OCI-M2 (cell line): ENCODE measurements around the gene ELAVL4.

Experiments
- DNase-seq: peaks from one replicate; lab custom pipeline; 2025; ENCODE audit not compliant: unreplicated experiment; lab: John Stamatoyannopoulos, UW

The ELAVL4 gene

GRCh38 chr1:50177994-50178393, 69.3 kb downstream of the ELAVL4 start:
- no peak for DNase-seq

- no peak for DNase-seq
Measured at GRCh38 chr1:50179639-50180038, 70.9 kb downstream of the ELAVL4 start.

GRCh38 chr1:50180367-50180766, 71.6 kb downstream of the ELAVL4 start:
- no peak for DNase-seq

- DNase-seq, result no peak
Measured at GRCh38 chr1:50181027-50181663, 72.4 kb downstream of the ELAVL4 start.

GRCh38 chr1:50183378-50184133, 74.8 kb downstream of the ELAVL4 start:
- no peak for DNase-seq

GRCh38 chr1:50189369-50189768, 80.6 kb downstream of the ELAVL4 start:
- DNase-seq, result no peak

- no peak for DNase-seq
Measured at GRCh38 chr1:50193002-50193401, 84.3 kb downstream of the ELAVL4 start.

GRCh38 chr1:50195205-50195604, 86.5 kb downstream of the ELAVL4 start:
- no peak for DNase-seq

- no peak for DNase-seq
Measured at GRCh38 chr1:50196081-50196480, 87.4 kb downstream of the ELAVL4 start.

- DNase-seq, result no peak
Measured at GRCh38 chr1:50197216-50197615, 88.5 kb downstream of the ELAVL4 start.

GRCh38 chr1:50208315-50208714, 99.6 kb downstream of the ELAVL4 start:
- no peak for DNase-seq

- DNase-seq, result no peak
Measured at GRCh38 chr1:50208756-50209155, 100.0 kb downstream of the ELAVL4 start.

- DNase-seq, result no peak
Measured at GRCh38 chr1:50209749-50210148, 101.0 kb downstream of the ELAVL4 start.

GRCh38 chr1:50213505-50213904, 104.8 kb downstream of the ELAVL4 start:
- no peak for DNase-seq

GRCh38 chr1:50214717-50215116, 106.0 kb downstream of the ELAVL4 start:
- DNase-seq, result no peak

- no peak for DNase-seq
Measured at GRCh38 chr1:50218344-50219120, 109.8 kb downstream of the ELAVL4 start.

- no peak for DNase-seq
Measured at GRCh38 chr1:50228871-50229384, 120.2 kb downstream of the ELAVL4 start.

- no peak for DNase-seq
Measured at GRCh38 chr1:50231209-50231608, 122.5 kb downstream of the ELAVL4 start.

- DNase-seq, result no peak
Measured at GRCh38 chr1:50232336-50232735, 123.6 kb downstream of the ELAVL4 start.

- DNase-seq, result no peak
Measured at GRCh38 chr1:50236656-50237055, 127.9 kb downstream of the ELAVL4 start.

GRCh38 chr1:50237056-50237455, 128.3 kb downstream of the ELAVL4 start:
- DNase-seq, result no peak

- no peak for DNase-seq
Measured at GRCh38 chr1:50243939-50244338, 135.2 kb downstream of the ELAVL4 start.
